Measurements from ENCODE around the gene NDUFA5. TPM values are rescaled to one million over a fixed set of nuclear protein-coding genes. Genes with fewer than 3 reads are reported as not detected.

Gene NDUFA5
- total RNA-seq: 100 to 1,000 TPM; 185 to 358 (median 281) TPM
- 100 to 1,000 TPM; 123 to 491 TPM for polyA plus RNA-seq
- long read RNA-seq, donor 1, full-length matches to known transcripts: 538 of 562 reads
- long read RNA-seq, donor 1, partial matches to known transcripts: 9 of 562 reads
- long read RNA-seq, donor 1, other reads (novel, unspliced or antisense): 15 of 562 reads
- long read RNA-seq, donor 2, full-length matches to known transcripts: 556 of 583 reads
- long read RNA-seq, donor 2, partial matches to known transcripts: 8 of 583 reads
- long read RNA-seq, donor 2, other reads (novel, unspliced or antisense): 19 of 583 reads
- long read RNA-seq, donor 3, full-length matches to known transcripts: 1,471 of 1,543 reads
- long read RNA-seq, donor 3, partial matches to known transcripts: 32 of 1,543 reads
- long read RNA-seq, donor 3, other reads (novel, unspliced or antisense): 40 of 1,543 reads

- peak; percentile 97 to 100 (median 99) for ATAC-seq
- peaks cover 0 to 37% (median 0%) of the 10 kb centered on the region in 9 donors for H3K36me3 ChIP-seq
- H3K4me3 ChIP-seq: peak within 1 kb of the TSS; percentile 61 to 92 (median 76)
- 1% methylated on average over 40 of the region's 40 CpGs for WGBS, 2 donors
- peak; percentile 90 to 100 for DNase-seq
- no peak for TF ChIP-seq CTCF (IDR thresholded peaks at IDR 0.05)
- intact Hi-C loops (cut with DNase I): loop anchor here in 5 of 10 donors (1.0 to 10.0 kb wide), 8 partner anchors 22 to 1415 kb away; partner anchors contain the start of genes IQUB (in 3 of the 5), WASL (in 3 of the 5) and AASS (in 1 of the 5)
- peak within 1 kb of the TSS; percentile 89 to 96 (median 92) for H3K27ac ChIP-seq
- peaks cover 3 to 49% (median 39%) of the 10 kb centered on the region in 9 donors for H3K4me1 ChIP-seq
- no peaks in the 10 kb centered on the region for H3K27me3 ChIP-seq
- H3K9me3 ChIP-seq: no peaks in the 10 kb centered on the region
Measured at GRCh38 chr7:123557398-123558288, at the start of gene NDUFA5. Gene NDUFA5 (minus strand): TSS chr7:123557818. CDS start chr7:123557795, 23 bp downstream.

GRCh38 chr7:123604739-123605138 lies 47.1 kb upstream of the NDUFA5 start:
- TF ChIP-seq CTCF (IDR thresholded peaks at IDR 0.05): no peak
- DNase-seq (no peak), ATAC-seq (no peak)
- Histone ChIP-seq H3K9me3 (no peaks in the 10 kb centered on the region), H3K27me3 (no peaks in the 10 kb centered on the region), H3K27ac (peak overlapping the region in 1 of 10 donors; percentile 18), H3K4me3 (no peak overlapping the region), H3K36me3 (no peaks in the 10 kb centered on the region), H3K4me1 (peaks cover 0 to 28% (median 0%) of the 10 kb centered on the region in 9 donors)
- 42 to 60% methylated on average over 3 of the region's 3 CpGs for WGBS, 2 donors
- intact Hi-C loops (cut with DNase I): no loop called here

DNA sequence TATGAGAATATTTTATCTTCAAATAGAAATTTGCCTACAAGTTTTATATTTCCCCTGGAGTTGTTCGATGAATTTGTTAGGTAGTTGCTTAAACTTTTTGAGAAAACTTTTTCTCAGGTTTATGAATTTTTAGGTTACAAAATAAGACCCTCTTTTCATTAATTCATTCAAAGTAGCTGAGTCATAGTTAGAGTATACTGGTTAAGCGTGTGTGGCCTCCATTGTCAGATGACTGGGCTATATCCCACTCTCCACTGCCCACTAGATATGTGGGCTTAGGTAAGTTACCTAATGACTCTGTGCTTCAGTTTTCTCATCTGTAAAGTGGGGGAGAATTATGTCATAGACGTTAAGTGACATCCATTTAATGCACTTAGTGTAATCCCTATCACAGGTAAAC lies 45.0 kb upstream of the NDUFA5 start:
- H3K36me3 ChIP-seq: no peaks in the 10 kb centered on the region
- H3K27me3 ChIP-seq: no peaks in the 10 kb centered on the region
- H3K4me3 ChIP-seq: peak overlapping the region in 9 of 10 donors; percentile 14 to 52 (median 44)
- peaks cover 0 to 24% (median 0%) of the 10 kb centered on the region in 9 donors for H3K4me1 ChIP-seq
- peak overlapping the region in 7 of 10 donors; percentile 49 to 87 (median 75) for H3K27ac ChIP-seq
- intact Hi-C loops (cut with DNase I): no loop called here
- DNase-seq (no peak), ATAC-seq (peak in 2 of 8 donors; percentile 32 to 49)
- no peak for TF ChIP-seq CTCF (IDR thresholded peaks at IDR 0.05)
- H3K9me3 ChIP-seq: no peaks in the 10 kb centered on the region
- 64 to 73% methylated on average over 3 of the region's 3 CpGs for WGBS, 2 donors

DNA sequence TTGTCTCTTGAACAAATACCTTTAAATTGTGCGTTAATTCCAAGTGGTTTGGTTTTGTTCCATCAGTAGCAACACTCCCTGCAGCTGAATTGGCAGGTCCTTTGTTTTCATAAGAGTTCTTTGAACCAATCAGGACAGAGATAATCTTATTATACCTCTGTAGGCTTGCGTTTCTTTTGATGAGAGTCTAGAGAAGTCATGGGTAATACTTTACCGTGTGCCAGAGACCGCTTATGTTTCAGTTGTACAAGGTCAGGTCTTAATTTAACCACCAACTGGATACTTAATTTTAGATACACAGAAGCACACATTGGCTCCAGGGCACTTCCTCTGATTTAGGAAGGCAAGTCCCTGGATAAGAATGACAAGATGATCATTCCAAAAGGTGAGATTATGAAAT lies 43.9 kb upstream of the NDUFA5 start, which contains the start of gene ASB15:
TSS of gene ASB15 (plus strand) at position 292 of the 400 bp plus-strand sequence. CDS start 12,682 bp downstream, outside the sequence.
- Histone ChIP-seq H3K36me3 (no peaks in the 10 kb centered on the region), H3K27me3 (no peaks in the 10 kb centered on the region), H3K27ac (peak within 1 kb of the TSS; percentile 35 to 87 (median 73)), H3K4me1 (peaks cover 0 to 21% (median 0%) of the 10 kb centered on the region in 9 donors), H3K9me3 (no peaks in the 10 kb centered on the region), H3K4me3 (peak within 1 kb of the TSS in 9 of 10 donors; percentile 14 to 52 (median 44))
- WGBS, 2 donors: 41 to 51% methylated on average over 4 of the region's 4 CpGs
- TF ChIP-seq CTCF (IDR thresholded peaks at IDR 0.05): no peak
- DNase-seq (peak in 1 of 2 donors; percentile 58), ATAC-seq (peak; percentile 76 to 98 (median 93))
- intact Hi-C loops (cut with DNase I): no loop called here

All from heart right ventricle (tissue), 16 donors.